Stimulated activated naive CD4-positive, alpha-beta T cell (primary cell): ENCODE measurements around the gene MLLT10.
"Not testable (repeated sequence)": the region's sequence is repeated elsewhere in the genome, so short reads cannot be mapped to it uniquely, and the experiment has no call there.

Experiments
- DNase-seq, 6 experiments: peaks; one replicate each; lab custom pipeline; 2025; lab: John Stamatoyannopoulos, UW

The MLLT10 gene

DNA sequence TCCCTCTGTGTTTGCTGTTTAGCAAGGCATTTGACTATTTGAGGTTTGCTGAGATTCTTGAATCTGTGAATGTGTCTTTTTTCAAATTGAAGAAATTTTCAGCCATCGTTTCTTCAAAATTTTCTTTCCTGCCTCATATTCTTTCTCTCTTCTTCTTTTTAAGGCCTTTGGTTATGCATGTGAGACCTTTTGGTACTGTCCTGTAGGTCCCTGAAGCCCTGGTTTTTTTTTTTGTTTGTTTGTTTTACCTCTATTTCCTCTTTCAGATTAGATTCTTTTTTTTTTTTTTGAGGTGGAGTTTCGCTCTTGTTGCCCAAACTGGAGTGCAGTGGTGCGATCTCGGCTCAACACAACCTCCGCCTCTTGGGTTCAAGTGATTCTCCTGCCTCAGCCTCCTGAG is 45.3 kb downstream of the MLLT10 start:
- DNase-seq = no peak

DNA sequence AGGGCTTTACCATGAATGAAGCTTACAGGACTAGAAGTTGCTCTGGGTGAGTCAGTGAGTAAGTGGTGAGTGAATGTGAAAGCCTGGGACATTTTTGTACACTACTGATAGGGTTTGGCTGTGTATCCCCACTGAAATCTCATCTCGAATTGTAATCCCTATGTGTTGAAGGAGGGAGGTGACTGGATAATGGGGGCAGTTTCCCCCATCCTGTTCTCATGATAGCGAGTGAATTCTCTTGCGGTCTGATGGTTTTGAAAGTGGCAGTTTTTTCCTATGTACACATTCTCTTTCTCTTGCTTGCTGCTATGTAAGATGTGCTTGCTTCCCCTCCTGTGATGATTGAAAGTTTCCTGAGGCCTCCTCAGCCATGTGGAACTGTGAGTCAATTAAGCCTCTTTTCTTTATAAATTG is 47.4 kb downstream of the MLLT10 start:
- not testable (repeated sequence) for DNase-seq

DNA sequence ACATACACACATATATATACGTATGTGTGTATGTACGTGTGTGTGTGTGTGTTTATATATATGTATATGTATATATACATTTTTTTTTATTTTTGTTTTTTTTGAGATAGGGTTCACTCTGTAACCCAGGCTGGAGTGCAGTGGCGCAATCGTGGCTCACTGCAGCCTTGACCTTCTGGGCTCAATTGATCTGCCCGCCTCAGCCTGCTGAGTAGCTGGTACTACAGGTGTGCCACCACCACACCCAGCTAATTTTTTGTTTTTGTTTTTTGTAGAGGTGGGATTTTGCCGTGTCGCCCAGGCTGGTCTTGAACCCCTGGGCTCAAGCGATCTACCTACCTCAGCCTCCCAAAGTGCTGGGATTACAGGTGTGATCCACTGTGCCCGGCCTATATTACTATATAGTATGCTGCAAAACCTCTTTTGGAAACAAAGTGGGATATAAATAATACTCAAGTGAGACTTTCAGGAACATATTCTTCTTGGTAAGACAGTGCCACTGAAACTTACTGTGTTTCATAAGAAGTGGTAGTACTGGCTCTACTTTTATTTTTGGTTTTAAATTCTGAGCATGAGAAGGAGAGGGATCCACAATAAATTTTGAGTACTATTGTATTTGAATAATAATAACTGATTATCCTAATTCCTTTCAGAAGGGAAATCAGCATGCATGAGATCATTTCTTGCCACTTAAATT is 51.0 kb downstream of the MLLT10 start:
- no peak for DNase-seq

GRCh38 chr10:21587391-21587790 is 53.4 kb downstream of the MLLT10 start:
- DNase-seq = no peak

GRCh38 chr10:21588159-21588558 is 54.1 kb downstream of the MLLT10 start:
- not testable (repeated sequence) for DNase-seq

GRCh38 chr10:21593986-21594385 is 60.0 kb downstream of the MLLT10 start:
- no peak for DNase-seq

- no peak for DNase-seq
Observed at GRCh38 chr10:21599582-21599981, 65.5 kb downstream of the MLLT10 start.

DNA sequence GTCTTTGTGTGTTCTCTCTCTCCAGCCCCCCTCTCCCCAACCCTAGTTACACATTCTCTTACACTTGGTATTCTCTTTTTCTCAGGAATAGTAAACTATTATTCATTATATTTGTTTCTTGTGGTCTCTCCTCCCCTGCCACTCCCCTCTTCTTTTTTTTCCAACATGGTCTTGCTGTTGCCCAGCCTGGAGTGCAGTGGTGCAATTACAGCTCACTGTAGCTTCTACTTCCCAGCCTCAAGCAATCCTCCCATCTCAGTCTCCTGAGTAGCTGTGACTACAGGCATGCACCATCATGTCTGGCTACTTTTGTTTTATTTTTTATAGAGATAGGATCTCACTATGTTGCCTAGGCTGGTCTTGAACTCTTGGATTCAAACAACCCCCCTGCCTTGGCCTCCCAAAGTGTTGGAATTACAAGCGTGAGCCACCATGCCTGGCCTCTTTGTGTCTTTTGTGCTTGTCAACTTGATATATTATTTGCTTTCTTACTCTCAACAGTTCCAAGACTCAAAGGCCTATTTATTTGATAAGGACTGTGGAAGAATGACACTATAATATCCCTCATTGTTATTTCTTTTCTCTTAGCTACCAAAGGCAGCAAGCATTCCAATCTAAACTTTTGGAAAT is 66.9 kb downstream of the MLLT10 start:
- no peak for DNase-seq

- no peak for DNase-seq
Observed at GRCh38 chr10:21602313-21602712, 68.3 kb downstream of the MLLT10 start.

DNA sequence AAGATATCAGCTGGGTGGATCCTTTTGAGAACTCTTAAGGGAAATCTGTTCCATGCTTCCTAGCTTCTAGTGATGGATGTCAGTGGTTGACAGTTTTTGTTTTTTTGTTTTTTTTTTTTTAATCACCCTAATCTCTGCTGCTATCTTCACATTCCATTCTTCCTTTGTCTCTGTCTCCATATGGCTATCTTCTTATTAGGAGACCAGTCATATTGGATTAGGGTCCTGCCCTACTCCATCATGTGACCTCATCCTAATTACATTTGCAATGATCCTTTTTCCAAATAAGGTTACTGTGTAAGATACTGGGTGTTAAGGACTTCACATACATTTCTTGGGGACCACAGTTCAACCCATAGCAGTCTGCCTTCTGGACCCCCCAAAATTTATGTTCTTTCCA is 69.7 kb downstream of the MLLT10 start:
- no peak for DNase-seq

DNA sequence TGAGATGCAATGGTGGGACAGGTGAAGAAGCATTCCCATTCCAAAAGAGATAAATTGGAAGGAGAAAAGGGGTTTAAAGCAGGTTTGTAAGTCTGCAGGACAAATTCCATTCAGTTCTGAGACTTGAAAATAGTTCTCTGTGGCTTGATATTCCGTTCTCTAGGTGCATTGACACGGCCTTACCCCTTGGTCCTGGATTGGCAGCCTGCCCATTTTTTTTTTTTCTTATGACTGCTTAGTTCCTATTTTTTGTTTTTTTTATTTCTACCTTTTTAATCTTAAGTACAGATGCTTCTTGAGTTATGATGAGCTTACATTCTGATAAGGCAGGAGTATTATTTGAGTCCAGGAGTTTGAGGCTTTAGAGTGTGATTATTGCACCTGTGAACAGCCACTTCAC is 70.6 kb downstream of the MLLT10 start:
- DNase-seq = no peak

GRCh38 chr10:21607907-21608306 is 73.9 kb downstream of the MLLT10 start:
- no peak for DNase-seq

DNA sequence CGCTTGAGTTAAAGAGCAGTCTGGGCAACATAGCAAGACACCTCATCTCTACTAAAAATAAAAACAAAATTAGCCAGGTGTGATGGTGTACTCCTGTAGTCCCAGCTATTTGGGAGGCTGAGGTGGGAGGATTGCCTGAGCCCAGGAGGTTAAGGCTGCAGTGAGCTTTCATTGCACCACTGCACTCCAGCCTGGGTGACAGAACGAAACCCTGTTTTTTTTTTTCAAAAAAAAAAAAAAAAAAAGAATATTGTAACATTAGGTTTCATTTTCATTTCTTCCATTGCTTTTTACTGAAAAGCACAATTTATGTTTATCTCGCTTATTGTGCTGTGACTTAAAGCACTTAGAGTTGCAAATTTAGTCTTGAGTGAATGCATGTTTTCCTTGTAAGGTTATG is 80.0 kb downstream of the MLLT10 start:
- DNase-seq = no peak

GRCh38 chr10:21617267-21617666 is 83.2 kb downstream of the MLLT10 start:
- DNase-seq = no peak

- DNase-seq = no peak
Observed at GRCh38 chr10:21623291-21623690, 89.3 kb downstream of the MLLT10 start.

- not testable (repeated sequence) for DNase-seq
Observed at GRCh38 chr10:21624421-21624820, 90.4 kb downstream of the MLLT10 start.

GRCh38 chr10:21624951-21625350 is 90.9 kb downstream of the MLLT10 start:
- DNase-seq = no peak

GRCh38 chr10:21625623-21626229 is 91.7 kb downstream of the MLLT10 start:
- no peak for DNase-seq

DNA sequence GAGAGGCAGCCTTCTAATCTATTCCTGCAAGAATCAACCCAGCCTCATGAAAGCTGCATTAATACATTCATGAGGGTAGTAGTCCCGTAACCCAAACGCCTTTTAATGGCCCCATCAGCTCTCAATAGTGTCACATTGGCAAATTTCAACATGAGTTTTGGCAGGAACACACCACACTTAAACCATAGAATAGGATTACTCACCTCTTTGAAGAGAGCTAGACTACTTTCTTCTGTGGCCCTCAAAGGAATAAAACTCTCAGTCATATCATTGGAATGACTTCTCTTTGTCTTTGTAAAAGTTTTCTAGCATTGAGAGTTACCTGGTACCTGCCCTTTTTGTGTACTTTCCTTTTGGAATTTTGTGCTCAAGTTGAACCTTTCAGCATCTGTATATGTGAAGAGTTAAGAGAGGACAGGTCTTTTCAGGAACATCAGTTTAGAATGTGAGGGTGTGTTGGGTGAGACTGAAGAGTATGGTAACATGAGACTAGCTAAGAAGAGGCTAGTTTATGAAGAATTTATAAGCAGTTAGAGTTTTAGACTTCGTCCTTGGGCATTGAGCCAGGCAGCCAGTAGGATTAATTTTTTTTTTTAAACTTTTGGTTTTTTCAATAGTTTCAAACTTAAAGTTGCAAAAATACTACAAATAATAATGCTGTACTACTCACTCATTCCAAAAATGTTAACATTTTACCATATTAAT is 92.6 kb downstream of the MLLT10 start:
- no peak for DNase-seq

DNA sequence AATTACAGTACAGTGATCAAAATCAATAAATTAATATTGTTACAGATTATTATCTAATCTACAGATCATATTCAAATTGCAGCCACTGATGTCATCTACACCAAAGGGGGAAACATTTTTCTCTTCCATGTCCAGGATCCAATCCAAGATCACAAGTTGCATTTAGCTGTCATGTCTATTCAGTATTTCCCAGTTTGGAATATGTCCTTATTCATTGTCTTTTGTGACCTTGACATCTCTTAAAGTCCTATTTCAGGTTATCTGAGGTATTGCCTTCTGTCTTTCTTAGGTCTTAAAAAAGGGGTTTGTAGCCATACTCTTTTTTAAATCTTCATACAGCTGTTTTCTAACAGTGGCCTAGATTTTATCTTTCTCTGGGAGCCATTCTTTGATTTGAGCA is 93.3 kb downstream of the MLLT10 start:
- no peak for DNase-seq

GRCh38 chr10:21628023-21628422 is 94.0 kb downstream of the MLLT10 start:
- no peak for DNase-seq

GRCh38 chr10:21628645-21629044 is 94.6 kb downstream of the MLLT10 start:
- DNase-seq = not testable (repeated sequence)
